Stimulated activated CD4-positive, alpha-beta T cell treated with anti-CD3 and anti-CD28 coated beads, Interleukin-2, amount 100 ng/mL, for 4 hours (primary cell): ENCODE data around the gene LMAN2.
"Not testable (repeated sequence)": the region's sequence is repeated elsewhere in the genome, so short reads cannot be mapped to it uniquely, and the experiment has no call there.

Experiments used
- DNase-seq: peaks from one replicate; pipeline ENCODE4 v3.0.0-alpha.2; 2020; ENCODE audit warnings: low read depth

The LMAN2 gene

DNA sequence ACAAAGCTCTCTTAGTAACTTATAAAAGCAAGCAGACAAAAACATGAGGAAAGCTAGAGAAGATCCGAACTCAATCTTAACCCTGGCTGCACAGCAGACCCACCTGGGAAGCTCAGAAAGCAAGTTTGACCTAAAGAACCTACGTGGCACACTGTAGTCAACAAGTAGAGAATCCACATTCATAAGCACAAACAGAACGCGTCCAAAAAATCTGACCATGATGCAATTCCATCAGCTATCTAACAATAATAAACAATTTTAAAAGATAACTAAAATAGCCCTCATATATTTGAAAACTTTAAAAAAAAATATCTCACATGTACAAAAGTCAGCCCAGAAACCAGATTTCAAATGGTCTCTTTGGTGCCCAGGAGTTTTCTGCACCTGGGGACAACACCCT, 4.6 kb downstream of the LMAN2 start:
- no peak for DNase-seq

DNA sequence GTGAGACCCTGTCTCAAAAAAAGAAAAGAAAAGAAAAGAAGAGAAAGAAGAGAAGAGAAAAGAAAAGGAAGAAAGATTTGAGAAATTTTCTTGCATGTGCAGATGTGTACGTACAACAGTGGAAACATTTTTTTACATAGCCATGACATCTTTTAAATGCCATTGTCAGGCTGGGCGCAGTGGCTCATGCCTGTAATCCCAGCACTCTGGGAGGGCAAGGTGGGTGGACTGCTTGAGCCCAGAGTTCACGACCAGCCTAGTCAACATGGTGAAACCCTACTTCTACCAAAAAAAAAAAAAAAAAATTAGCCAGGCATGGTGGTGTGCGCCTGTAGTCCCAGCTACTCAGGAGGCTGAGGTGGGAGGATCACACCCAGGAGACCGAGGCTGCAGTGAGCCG, 6.6 kb downstream of the LMAN2 start:
- no peak for DNase-seq

DNA sequence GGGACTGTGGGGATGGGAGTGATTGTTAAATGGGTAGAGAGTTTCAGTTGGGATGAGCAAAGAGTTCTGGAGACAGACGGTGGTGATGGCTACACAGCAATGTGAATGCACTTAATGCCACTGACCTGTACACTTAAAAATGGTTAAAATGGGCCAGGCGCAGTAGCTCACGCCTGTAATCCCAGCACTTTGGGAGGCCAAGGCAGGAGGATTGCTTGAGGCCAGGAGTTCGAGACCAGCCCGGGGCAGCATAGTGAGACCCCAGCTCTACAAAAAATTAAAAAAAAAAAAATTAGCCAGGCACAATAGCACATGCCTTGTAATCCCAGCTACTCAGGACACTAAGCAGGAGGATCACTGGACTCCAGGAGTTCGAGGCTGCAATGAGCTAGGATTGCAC, 7.7 kb downstream of the LMAN2 start:
- DNase-seq, result no peak

DNA sequence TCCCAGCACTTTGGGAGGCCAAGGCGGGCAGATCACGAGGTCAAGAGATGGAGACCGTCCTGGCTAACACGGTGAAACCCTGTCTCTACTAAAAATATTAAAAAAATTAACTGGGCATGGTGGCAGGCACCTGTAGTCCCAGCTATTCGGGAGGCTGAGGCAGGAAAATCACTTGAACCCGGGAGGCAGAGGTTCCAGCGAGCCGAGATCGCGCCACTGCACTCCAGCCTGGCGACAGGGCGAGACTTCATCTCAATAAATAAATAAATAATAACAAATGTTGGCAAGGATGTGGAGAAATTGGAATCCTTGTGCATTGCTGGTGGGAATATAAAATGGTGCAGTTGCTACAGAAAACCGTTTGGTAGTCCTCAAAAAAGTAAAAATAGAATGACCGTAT, 8.5 kb downstream of the LMAN2 start:
- not testable (repeated sequence) for DNase-seq

DNA sequence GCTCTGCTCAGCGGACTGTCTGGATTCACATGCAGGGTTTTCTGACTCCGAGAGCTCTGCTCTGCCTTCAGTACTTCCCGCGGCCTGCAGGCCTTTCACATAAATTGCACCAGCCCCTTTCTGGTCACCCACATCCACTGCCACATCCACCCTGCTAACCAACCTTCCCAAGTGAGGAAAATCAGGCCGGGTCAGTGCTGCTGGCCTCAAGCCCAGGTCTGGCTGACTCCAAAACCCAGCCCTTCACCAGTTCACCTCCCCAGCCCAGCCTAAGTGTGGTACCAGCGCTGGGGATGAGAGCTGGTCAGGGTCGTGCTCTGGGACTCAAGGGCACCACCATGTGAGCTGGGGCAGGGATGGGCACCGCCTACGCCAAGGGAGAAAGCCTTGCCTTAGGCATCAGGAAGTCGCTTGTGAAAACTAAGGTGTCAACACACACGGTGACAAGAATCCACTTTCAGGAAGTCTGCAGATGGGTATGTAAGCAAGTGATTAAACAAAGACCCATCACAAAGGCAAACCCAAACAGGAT, 12.3 kb downstream of the LMAN2 start:
- no peak for DNase-seq

DNA sequence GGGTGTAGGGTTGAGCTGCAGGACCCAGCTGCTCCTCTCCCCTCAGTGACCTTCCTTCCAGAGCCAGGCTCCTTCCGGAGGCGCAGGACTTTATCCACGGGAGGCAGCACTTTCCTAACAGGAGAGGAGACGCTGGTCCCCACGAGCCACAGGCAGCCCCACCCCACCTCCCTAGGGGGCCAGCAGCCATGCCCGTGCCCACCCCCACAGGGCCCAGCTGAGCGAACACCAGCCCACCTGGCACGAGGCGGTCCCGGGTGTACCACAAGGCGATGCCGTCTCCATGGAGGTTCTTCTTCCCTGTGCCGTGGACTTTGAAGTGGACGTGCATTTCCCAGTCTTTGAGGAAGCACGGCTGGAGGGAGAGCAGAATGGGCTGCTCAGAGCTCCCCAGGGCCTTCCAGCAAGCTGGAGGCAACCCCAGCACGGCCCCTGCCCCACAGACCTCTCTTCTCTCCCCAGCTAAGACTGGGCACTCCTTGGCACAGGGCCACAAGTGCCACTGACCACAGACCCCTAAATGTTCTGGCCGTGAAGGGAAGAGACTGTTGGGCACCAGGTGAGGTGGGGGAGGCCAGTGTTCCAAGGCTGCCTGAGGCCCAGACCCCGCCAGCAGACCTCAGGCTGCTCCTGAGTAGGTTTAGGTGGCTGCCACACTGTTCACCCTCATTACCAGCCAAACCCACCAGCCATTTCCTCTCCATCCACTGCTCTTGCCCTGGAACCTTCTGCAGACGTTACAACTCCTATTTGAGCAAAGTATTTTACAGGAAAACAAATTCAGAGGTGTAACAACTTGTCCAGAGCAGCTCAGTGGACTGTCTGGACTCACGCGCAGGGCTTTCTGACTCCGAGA, 13.0 kb downstream of the LMAN2 start:
- DNase-seq, result no peak

DNA sequence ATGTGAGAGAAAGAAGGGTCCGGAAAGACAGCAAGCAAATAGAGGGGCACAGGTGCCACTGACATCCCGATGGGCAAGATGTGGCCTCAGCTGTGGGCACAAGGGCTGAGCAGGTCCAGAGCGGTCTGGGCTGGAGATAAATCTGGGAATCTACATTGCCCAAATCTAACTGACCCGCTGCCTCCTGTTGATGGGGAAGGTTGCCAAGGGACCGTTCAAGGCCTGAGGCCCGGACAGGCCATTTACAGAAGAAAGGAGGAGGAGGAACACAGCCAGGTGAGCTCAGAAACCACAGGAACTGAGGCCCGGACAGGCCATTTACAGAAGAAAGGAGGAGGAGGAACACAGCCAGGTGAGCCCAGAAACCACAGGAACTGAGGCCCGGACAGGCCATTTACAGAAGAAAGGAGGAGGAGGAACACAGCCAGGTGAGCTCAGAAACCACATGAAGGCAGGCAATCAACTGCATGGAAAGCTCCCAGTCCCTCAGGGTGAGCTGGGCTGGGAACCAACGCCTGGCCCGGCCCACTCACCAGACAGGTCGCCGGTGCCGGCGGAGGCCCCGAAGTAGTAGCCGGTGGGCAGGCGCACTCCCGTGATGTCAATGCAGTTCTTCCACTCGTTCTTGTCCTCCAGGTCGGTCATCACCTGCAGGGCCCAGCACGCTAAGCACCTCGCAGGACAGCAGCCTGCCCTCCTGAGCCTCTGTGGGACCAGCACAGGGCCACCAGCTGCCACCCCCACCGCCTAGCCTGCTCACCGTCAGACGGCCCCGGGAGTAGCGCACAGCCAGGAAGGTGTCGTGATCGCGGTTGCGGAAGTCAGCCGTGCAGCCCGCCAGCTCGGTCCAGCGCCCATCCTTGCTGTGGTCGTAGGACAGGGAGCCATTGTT, 14.6 kb downstream of the LMAN2 start:
- no peak for DNase-seq

DNA sequence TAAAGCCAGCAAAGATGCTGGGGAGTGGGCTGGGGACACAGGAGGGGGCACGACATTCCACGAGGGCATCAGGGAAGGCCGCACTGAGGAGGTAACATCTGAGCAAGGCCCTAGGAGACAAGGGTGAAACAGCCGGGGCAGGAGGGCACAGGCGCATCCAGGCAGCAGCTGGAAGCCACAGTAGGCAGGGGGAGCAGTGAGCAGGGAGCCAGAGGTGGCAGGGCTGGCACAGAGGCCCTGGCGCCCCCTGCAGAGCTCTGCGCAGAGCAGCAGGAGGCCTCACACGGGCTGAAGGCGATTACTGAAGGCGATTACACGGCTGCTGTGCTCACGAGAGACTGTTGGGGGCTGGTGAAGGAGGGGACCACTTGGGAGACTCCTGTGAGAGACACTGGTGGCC, 15.4 kb downstream of the LMAN2 start:
- no peak for DNase-seq

DNA sequence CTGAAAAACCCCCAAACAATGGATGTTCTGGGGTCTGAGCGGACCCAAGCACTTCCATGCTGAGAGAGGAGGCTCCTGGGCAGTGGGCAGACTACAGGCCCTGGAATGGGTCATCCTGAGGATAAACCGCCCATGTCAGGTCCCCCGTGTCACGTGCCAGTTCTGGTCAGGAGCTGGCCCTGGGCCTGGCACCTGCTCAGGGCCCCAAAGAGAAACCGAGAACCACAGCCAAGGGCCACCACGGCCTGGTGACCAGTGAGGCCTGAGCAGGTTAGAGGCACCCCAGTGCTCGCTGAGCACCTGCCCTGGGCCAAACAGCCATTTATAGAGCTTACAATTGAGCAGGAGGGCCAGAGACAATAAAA, 15.8 kb downstream of the LMAN2 start:
- DNase-seq, result no peak

DNA sequence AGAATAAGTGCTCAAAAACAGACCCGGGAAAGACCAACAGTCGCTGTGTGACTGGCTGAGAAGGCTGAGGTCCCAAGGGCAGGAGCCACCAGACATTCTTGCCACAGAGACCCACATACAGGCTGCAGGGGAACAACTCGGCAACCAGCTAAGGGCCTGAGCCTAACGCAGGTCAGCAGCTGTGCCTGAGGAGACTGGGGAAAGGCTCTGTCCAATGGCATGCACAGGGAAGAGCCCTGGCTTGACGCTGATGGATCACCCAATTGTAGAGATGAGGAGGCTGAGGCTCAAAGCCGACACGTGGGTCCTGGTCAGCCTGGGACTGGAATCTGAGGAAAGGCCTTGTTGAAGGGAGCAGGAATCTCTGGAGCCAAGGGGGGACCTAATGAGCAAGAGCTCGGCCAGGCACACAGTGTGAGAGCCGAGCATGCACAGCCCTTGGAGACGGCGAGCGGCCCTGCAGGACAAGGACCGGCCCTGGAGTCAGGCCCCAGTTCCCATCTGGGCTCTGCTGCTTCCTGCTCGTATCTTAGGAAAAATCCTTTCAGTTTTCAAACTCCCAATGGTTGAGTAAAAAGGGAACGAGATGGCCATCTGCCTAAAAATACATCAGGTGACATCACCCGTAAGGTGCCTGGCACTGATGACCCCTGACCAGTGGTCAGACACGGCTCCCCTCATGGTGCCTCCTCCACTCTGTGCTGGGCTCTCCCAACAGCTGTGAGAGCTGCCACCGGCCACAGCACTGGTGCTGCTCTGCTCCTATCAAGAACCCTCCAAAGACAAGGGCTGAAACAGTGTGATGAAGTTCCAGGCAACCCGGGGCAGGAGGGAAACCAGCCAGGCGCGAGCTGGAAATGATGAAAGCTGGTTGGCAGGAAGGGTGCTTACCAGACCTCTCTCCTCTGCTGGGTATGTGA, 16.4 kb downstream of the LMAN2 start:
- no peak for DNase-seq

DNA sequence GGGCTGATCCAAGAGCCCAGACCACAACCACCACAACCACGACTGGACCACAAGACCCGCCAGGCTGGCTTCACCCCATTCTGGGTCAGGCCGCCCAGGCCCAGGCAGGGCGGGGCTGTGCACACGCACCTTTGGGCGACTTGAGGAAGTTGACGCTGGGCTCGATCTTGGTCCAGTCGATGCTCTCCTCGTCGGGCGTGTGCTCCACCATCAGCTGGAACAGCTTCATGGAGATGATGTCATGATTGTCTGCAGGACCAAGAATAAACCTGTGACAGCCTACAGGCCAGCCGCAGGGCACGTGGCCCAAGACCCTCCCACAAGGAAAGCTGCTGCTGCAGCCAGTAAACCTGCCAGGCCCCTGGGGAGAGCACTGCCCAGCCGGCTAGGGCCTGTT, 17.3 kb downstream of the LMAN2 start:
- DNase-seq, result no peak

DNA sequence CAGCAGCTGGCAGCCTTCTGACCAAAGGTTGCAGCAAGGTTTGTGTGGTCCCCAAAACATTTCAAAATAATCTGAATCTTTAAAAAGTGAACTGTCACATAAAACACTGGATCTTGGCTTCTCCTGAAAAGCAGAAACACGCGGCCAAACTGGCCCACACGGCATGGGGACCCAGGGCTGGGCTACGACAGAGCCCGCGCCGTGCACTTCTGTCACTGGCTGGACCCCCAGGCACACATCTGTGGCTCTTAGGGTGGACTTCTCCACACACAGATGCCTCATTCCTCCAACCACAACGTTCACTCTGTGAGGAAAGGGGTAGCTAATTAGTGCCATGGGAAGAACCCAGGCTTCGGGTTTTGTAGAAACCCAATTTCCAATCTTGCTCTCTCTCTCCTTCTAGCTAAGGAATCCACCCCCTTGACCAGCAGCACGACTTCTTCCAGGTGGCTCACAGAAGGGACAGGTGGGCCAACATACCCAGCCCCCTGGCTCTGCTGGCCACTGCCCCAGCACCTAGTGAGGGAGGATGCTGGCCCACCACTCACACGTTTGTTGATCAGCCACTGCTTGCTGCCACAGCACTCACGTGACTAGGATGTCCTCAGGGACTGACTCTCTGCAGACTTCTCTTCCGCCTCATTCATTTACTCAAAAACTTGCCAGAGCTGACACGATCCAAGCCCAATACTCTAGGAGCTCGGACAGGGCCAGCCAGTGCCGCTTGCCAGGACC, 17.9 kb downstream of the LMAN2 start:
- no peak for DNase-seq

DNA sequence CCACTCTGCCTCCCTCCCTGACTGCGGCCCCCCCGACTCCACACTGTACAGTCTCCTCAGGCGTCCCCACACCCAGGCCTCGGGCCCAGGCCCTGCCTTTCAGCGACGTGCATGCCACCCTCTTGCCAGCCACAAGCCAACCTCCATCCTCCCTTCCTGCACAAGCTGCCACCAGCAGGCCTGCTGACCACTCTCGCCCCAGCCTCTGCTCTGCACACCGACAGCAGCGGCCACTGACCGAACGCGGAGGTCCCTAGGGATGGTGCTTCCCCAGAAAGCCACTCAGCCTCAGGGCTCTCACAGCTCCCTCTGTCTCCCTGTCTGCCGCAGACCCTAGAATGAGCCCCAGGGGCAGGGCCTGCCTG, 18.6 kb downstream of the LMAN2 start:
- DNase-seq, result no peak

DNA sequence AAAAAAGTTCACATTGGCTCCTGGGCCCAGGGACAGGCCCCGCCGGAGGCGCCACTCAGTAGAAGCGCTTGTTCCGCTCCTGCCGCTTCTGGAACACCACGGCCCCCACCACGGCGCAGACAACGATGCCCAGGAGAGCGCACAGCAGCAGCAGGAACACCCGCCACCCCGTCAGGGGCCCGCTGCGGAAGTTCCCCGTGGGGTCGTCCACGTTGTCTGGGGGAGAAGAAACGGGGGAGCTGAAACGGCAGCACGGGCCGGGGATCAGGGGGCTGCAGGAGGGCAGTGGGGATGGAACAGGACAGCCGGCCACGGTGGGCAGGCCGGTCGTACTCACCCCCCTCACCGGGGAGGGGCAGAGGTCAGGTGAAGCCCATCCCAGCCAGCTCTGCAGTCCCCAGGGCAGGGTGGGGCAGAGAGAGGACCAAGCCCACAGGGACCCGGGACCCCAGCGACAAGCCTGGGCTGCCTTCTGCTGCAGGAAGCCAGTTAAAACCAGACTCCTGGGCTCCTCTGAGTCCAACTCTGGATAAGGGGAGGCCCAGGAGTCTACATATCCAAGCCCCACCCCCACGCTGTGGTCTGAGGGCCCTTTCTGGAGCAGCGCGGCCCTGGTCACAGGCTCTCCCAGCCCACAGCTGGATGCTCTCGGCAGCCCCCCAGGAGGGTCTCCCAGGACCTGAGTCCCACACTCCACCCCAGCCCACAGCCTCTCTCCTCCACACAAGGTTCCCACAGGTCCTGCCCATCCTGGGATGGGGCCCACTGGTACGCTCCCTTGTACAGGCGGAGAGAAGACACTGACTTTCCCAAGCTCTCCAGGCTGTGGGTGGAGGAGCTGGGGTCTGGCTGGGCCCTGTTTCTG, 19.2 kb downstream of the LMAN2 start:
- no peak for DNase-seq

DNA sequence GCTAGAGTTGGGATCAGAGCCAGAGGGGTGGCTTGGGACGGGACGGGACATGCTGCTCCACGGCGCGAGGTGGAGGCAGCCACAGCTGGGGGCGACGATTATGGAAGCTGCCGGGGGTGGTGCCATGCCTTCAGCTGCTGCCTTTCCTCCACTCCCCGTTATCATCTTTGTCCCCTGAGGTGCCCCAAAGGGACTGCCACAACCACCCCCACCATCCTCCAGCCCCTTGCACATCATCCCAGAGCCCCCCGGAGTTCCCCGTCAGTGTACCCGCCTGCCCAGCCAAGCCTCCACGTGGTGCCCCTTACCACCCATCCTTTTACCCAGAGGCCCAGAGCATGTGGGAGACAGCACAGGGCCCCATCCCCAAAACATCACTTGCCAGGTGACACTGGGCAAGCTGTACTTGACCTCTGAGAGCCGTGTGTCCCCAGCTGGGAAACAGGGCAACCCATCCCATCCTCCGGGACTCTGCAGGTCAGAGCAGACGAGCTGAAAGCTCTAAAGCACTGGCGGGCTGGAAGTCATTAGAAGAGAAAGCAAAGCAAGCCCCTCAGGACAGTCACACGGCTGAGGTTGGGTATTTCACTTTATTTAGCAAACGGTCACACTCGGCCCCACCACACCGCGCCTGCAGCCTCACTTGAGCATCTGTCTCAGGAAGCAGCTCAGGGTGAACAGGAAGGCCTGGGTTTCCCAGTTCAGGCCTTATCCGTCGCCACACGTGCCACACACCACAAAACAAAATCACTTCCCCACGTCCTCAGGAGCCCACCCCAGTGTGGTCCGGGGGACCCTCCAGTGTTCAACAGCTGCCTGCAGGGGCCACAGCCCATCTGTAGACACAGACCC, 20.3 kb downstream of the LMAN2 start:
- no peak for DNase-seq

DNA sequence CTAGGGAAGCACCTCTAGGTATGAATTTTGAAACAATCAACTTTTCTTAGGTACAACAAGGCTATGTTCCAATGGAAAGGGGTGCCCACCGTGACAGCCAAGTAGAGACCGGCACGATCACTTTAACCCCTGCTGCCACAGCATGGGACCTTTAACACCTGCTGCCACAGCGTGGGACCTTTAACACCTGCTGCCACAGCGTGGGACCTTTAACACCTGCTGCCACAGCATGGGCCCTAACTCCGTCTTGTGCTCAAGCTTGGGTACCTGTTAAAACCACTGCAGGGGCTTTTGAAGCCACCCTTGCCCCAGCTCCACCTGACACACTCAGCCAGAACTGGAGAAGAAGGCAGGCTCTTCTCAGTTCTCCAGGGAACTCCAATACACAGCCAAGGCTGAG, 21.6 kb downstream of the LMAN2 start:
- no peak for DNase-seq

DNA sequence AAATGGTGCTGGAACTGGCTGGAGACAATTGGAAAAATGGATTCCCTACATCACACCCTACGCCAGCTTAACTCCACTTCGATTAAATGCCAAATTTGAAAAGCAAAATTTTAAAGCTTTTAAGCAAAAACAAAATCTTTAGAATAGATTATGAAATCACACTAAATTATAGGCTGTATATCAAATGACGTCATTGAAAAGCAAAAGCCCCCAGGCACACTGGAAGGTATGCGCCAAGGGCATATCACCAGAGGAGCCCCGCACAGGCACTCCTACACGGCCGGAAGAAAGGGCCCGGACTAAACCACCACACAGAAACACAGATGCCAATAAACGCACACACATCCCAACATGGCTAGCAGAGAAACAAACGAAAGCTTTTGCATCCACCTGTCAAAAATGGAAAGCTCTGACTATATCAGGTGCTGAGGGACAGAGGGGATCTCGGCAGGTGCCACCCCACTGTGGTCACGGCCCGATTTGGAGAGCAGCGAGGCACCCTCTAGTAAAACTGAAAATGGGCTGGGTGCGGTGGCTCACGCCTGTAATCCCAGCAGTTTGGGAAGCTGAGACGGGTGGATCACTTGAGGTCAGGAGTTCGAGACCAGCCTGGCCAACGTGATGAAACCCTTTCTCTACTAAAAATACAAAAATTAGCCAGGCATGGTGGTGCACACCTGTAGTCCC, 22.8 kb downstream of the LMAN2 start:
- no peak for DNase-seq

DNA sequence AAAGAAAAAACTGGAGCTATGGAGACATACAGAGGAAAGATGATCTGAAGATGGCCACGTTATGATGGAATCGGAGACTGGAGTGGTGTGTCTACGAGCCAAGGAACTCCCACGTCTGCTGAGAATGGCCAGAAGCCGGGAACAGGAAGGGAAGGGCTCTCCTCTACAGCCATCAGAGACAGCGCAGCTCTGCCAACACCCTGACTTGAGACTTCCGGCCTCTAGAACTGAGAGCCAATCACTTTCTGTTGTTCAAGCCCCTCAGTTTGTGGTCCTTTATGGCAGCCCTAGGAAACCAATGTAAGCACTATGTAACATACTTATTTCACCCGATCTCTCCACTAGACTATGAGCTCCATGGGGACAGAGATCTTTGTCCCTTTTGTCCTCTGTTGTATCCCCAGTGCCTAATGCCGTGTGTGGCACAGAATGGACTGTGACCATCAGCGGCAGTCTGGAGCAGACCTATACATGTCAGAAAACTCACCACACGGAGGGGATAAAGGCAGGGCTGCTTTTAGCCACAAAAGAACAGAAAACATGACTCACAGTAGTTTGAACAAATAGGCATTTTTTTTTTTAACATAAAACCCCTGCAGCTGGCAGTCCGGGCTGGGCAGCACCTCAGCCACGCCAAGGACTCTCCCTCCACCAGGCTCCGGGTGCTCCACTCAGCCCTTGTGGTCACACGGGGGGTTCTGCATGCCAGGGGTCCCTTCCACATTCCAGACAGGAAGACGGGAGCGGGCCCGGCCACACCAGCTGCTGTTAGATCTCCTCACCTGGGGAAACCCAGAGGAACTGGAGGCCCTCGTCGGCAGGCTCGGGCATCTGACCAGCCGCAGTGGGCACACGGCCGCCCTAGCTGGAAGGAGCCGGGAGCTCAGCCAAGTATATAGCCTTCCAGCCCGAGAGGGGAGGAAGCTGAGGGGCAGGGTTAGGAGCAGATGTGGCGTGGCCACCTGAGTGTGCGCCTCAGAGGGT, 23.6 kb downstream of the LMAN2 start:
- DNase-seq, result no peak
